HG02588 (cell line): ENCODE data around the gene LAMA3.

Experiments
- ATAC-seq: cut with Tn5 transposase; IDR thresholded peaks from one replicate; pipeline ENCODE4 v1.9.1; 2021; ENCODE audit warnings: mild to moderate bottlenecking, moderate library complexity; ENCODE audit not compliant: unreplicated experiment

The LAMA3 gene

GRCh38 chr18:23847321-23847986 is 158.2 kb downstream of the LAMA3 start:
- no peak for ATAC-seq

GRCh38 chr18:23849141-23849540 is 159.9 kb downstream of the LAMA3 start:
- no peak for ATAC-seq

- no peak for ATAC-seq
Measured at GRCh38 chr18:23850215-23850614, 161.0 kb downstream of the LAMA3 start.

DNA sequence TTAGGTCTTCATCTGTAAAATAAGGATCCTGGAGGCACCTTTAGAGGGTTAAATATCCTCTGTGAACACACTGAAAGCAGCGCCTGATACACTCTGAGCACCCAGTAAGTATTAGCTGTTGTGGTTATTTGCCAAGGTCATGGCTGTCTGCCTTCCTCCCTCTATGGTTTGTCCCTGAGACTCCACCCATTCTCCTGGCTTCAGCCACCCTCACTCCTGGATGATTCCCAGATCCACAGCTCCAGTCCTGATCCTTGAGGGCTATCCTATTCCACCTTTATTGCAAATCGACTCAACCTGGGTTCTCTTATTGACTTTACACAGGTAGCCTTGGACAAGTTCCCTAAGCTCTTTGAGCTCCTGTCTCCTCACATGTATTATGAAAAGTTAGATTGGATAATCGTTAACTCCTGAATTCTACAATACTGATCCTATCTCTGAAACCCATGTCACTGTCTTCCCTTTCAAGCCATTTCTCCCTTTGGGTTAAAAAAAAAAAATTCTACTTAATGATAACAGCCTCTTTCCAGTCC is 162.3 kb downstream of the LAMA3 start:
- no peak for ATAC-seq

GRCh38 chr18:23852236-23853045 is 163.2 kb downstream of the LAMA3 start:
- no peak for ATAC-seq

DNA sequence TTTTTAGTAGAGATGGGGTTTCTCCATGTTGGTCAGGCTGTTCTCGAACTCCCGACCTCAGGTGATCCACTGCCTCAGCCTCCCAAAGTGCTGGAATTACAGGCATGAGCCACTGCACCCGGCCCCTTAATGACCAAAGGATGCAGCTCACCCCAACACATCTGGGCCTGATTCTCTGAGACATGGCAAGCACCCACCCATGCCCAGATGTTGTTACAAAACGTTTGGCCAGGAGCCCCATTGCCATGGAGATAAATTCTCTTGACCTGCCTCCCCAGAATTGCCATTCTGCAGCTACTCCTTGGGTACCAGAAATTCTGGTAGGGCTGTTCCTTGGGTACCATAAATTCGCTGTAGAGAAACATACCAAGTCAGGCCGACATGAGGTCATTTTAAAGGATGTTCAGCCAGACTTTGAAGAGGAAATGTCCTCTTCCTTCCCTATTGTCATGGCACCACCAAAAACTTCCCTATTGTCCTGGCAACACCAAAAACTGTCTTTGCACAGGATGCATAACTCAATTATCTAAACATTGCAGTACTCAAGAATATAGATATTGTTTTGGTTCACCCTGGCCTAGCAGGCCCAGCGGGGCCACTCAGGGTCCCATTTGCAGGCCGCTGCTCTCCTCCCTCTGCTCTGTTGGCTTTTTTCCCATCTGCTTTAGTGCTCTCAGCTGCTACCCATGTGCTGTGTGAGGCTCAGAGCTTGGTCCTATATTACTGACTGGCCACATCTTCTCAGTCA is 164.4 kb downstream of the LAMA3 start:
- no peak for ATAC-seq

- ATAC-seq = no peak
Measured at GRCh38 chr18:23855721-23856120, 166.5 kb downstream of the LAMA3 start.

DNA sequence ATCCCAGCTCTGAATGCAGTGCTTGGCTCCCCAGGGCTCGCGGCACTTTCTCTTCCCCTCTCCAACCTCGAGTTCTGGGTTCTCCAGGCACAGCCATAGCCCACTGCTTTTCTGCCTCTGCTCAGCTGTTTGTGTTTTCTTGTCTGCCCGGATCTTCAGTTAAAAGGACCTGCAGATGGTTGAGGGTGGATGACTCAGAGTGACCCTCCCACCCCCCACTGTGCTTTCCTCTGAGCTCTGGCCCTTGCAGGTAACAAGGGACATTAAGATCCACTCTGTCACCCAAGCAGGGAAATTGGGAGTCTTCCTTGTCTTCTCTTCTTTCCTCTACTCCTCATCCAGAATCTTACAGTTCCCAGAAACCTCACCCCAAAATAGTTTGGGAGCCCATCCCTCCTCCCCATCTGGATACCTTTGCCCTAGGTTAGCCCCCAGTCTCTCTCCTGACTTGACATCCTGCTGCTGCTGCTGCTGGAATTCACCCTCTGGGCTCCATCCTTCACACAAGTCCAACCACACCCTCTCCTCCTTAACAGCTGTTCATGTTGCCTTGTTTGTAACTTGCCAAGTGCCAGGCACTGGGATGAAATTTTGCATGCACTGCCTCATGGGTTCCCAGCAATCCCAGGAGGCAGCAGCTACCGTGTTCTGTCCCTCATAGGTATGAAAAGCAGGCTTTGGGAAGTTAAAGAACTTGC is 167.4 kb downstream of the LAMA3 start:
- no peak for ATAC-seq

GRCh38 chr18:23857164-23857552 is 167.9 kb downstream of the LAMA3 start:
- ATAC-seq = no peak

DNA sequence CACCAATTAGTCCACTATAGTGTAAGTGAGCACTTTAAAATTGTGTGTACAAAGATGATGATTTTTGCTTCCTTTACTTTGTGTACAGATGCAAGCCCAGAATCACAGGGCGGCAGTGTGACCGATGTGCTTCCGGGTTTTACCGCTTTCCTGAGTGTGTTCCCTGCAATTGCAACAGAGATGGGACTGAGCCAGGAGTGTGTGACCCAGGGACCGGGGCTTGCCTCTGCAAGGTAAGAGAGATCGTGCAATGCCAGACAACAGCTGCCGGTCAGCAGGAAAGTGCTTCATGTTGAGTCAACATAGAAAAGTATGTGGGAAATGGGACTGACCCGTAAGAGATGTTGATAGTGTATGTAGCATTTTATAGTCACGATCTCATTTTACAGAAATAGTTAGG is 168.5 kb downstream of the LAMA3 start:
- no peak for ATAC-seq

- ATAC-seq = no peak
Measured at GRCh38 chr18:23859466-23860336, 170.4 kb downstream of the LAMA3 start.

DNA sequence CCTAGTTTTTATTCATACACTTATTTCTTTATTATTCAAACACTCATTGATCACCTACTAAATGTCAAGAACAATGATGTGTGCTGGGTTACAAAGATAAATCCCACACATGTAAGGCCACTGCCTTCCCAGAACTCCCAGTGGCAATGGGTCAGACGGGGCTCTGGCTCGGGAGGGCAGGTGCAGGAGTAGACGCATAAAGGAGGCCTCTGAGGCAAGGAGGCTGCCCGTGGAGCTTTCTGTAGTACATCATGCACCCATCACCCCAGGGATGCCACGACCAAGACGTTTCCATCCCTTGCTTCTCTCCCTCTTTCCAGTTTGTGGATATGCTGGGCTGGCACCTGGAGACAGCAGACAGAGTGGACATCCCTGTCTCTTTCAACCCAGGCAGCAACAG is 172.1 kb downstream of the LAMA3 start:
- ATAC-seq = no peak

GRCh38 chr18:23861805-23862470 is 172.7 kb downstream of the LAMA3 start:
- ATAC-seq = no peak

GRCh38 chr18:23864624-23865023 is 175.4 kb downstream of the LAMA3 start:
- no peak for ATAC-seq

DNA sequence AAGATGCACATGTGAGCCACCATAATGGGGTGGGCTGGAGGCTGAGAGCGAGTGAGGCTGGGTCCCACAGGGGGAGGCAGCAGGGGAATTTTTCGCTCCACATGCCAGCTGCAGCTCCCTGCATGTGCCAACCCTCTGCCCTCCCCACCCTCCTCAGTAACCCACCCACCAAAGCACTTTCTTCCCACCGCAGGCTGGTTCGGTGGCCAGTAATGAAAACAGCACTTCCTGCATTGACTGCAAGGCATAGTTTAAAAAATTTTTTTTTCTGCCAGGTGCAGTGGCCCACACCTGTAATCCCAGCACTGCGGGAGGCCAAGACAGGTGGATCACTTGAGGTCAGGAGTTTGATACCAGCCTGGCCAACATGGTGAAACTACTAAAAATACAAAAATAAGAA is 177.8 kb downstream of the LAMA3 start:
- ATAC-seq = no peak

GRCh38 chr18:23868136-23868785 is 179.0 kb downstream of the LAMA3 start:
- no peak for ATAC-seq

- ATAC-seq = no peak
Measured at GRCh38 chr18:23870676-23871380, 181.6 kb downstream of the LAMA3 start.

GRCh38 chr18:23871410-23871809 is 182.2 kb downstream of the LAMA3 start:
- ATAC-seq = no peak
